Right forelimb (tissue), 1 donor: Measurements from ENCODE around the gene PROM2.

Experiments
- DNase-seq: peaks from one replicate; pipeline ENCODE4 v3.0.0-alpha.2; 2018

PROM2 gene

GRCh38 chr2:95269036-95269680 lies 5.1 kb upstream of the PROM2 start:
- peak; percentile 24 for DNase-seq

- peak; percentile 23 for DNase-seq
These were observed 4.5 kb upstream of the PROM2 start for GRCh38 chr2:95269745-95270144.

GRCh38 chr2:95270541-95271081 lies 3.6 kb upstream of the PROM2 start:
- peak; percentile 13 for DNase-seq

- peak; percentile 20 for DNase-seq
These were observed 2.8 kb upstream of the PROM2 start for GRCh38 chr2:95271381-95271971.

- no peak for DNase-seq
These were observed 1.9 kb upstream of the PROM2 start for GRCh38 chr2:95272299-95272751.

- no peak for DNase-seq
These were observed 1.5 kb upstream of the PROM2 start for GRCh38 chr2:95272781-95273180.

GRCh38 chr2:95273566-95274290 lies 521 bp upstream of the PROM2 start:
- DNase-seq, result no peak

- no peak for DNase-seq
These were observed 884 bp downstream of the PROM2 start for GRCh38 chr2:95275151-95275515.

GRCh38 chr2:95275601-95276243 lies 1.5 kb downstream of the PROM2 start:
- no peak for DNase-seq

- DNase-seq, result no peak
These were observed 2.1 kb downstream of the PROM2 start for GRCh38 chr2:95276244-95276887.

- DNase-seq, result no peak
These were observed 2.6 kb downstream of the PROM2 start for GRCh38 chr2:95276888-95277245.

GRCh38 chr2:95277246-95277906 lies 3.1 kb downstream of the PROM2 start:
- DNase-seq, result no peak

- no peak for DNase-seq
These were observed 3.8 kb downstream of the PROM2 start for GRCh38 chr2:95278051-95278471.

GRCh38 chr2:95278637-95279225 lies 4.5 kb downstream of the PROM2 start:
- DNase-seq, result no peak

- DNase-seq, result no peak
These were observed 5.3 kb downstream of the PROM2 start for GRCh38 chr2:95279435-95280035.

- DNase-seq, result no peak
These were observed 6.8 kb downstream of the PROM2 start for GRCh38 chr2:95281071-95281470.

GRCh38 chr2:95281786-95282185 lies 7.5 kb downstream of the PROM2 start:
- no peak for DNase-seq

- DNase-seq, result no peak
These were observed 8.2 kb downstream of the PROM2 start for GRCh38 chr2:95282458-95282857.

GRCh38 chr2:95283562-95283961 lies 9.3 kb downstream of the PROM2 start:
- DNase-seq, result no peak

- no peak for DNase-seq
These were observed 10.8 kb downstream of the PROM2 start for GRCh38 chr2:95284886-95285541.

GRCh38 chr2:95285542-95285932 lies 11.3 kb downstream of the PROM2 start:
- DNase-seq, result no peak
